HG03460 (cell line): ENCODE results near the gene GRIA1.
"Not testable (repeated sequence)": the region's sequence is repeated elsewhere in the genome, so short reads cannot be mapped to it uniquely, and the experiment has no call there.

ENCODE experiments used
- ATAC-seq: cut with Tn5 transposase; IDR thresholded peaks from one replicate; pipeline ENCODE4 v1.9.1; 2021; ENCODE audit not compliant: unreplicated experiment

GRIA1 gene

GRCh38 chr5:153823036-153823435 lies 332.6 kb downstream of the GRIA1 start:
- no peak for ATAC-seq

GRCh38 chr5:153824909-153825308 lies 334.4 kb downstream of the GRIA1 start:
- no peak for ATAC-seq

GRCh38 chr5:153827397-153827796 lies 336.9 kb downstream of the GRIA1 start:
- no peak for ATAC-seq

GRCh38 chr5:153829510-153830065 lies 339.1 kb downstream of the GRIA1 start:
- ATAC-seq, result no peak

- ATAC-seq, result peak; percentile 70
These were observed 341.5 kb downstream of the GRIA1 start for GRCh38 chr5:153831973-153832372.

- ATAC-seq, result no peak
These were observed 345.5 kb downstream of the GRIA1 start for GRCh38 chr5:153835891-153836515.

GRCh38 chr5:153849303-153850113 lies 359.0 kb downstream of the GRIA1 start:
- ATAC-seq, result not testable (repeated sequence)

GRCh38 chr5:153860195-153860886 lies 369.9 kb downstream of the GRIA1 start:
- no peak for ATAC-seq

GRCh38 chr5:153862906-153863305 lies 372.4 kb downstream of the GRIA1 start:
- not testable (repeated sequence) for ATAC-seq
